Keratinocyte (primary cell): ENCODE results near the gene RBFOX2. TPM values are rescaled to one million over a fixed set of nuclear protein-coding genes. Genes with fewer than 3 reads are reported as not detected.
"Not testable (repeated sequence)": the region's sequence is repeated elsewhere in the genome, so short reads cannot be mapped to it uniquely, and the experiment has no call there.

Experiments
- DNase-seq: peaks from one replicate; pipeline ENCODE4 v3.0.0-alpha.2; 2011; ENCODE audit warnings: low read depth, missing footprints, low spot score
- FAIRE-seq: peaks from 2 replicates; lab custom pipeline; 2011; peaks lifted over from hg19 to GRCh38; lab: Jason Lieb, UNC
- H2AFZ ChIP-seq: 2 replicates; pipeline ENCODE4 v1.6.0; 2012; ENCODE audit warnings: low read length, control low read depth, inconsistent platforms; ENCODE audit not compliant: control insufficient read depth
- H3K27ac ChIP-seq: 2 replicates; pipeline ENCODE4 v1.5.1; 2011; ENCODE audit warnings: low read length; ENCODE audit not compliant: control insufficient read depth, insufficient read depth
- H3K27me3 ChIP-seq: 3 replicates; pipeline ENCODE4 v1.6.0; 2011; ENCODE audit warnings: low read length; ENCODE audit not compliant: control insufficient read depth, insufficient read depth; ENCODE audit errors: extremely low read depth
- H3K36me3 ChIP-seq, 2 experiments: 2 replicates in 1 of 2; 3 replicates in 1 of 2; pipeline ENCODE4 v1.5.1; 2011; ENCODE audit warnings: low read length in 2 of 2, mild to moderate bottlenecking in 1 of 2; ENCODE audit not compliant: control insufficient read depth in 2 of 2, insufficient read depth in 2 of 2; ENCODE audit errors: extremely low read depth in 1 of 2
- H3K4me1 ChIP-seq: 3 replicates; pipeline ENCODE4 v1.5.1; 2011; ENCODE audit warnings: low read length; ENCODE audit not compliant: control insufficient read depth, insufficient read depth; ENCODE audit errors: extremely low read depth
- H3K4me2 ChIP-seq: 3 replicates; pipeline ENCODE4 v1.6.0; 2011; ENCODE audit warnings: low read depth, low read length; ENCODE audit not compliant: control insufficient read depth, insufficient read depth; ENCODE audit errors: extremely low read depth
- H3K4me3 ChIP-seq, 3 experiments: fragments of 200-600 bp in 1 of 3; sonication (generic) in 1 of 3; 2 replicates in 2 of 3; 3 replicates in 1 of 3; pipeline ENCODE4 v1.5.1; 2011 to 2016; ENCODE audit warnings: low read length in 3 of 3, mild to moderate bottlenecking in 3 of 3, control low read depth in 2 of 3, inconsistent platforms in 1 of 3, low read depth in 1 of 3, mixed read lengths in 1 of 3, mixed run types in 1 of 3, moderate library complexity in 1 of 3; ENCODE audit not compliant: control insufficient read depth in 2 of 3, insufficient read depth in 2 of 3; ENCODE audit errors: extremely low read depth in 1 of 3
- H3K79me2 ChIP-seq: 2 replicates; pipeline ENCODE4 v1.6.0; 2012; ENCODE audit warnings: low read length; ENCODE audit not compliant: control insufficient read depth, insufficient read depth
- H3K9ac ChIP-seq: 3 replicates; pipeline ENCODE4 v1.6.0; 2011; ENCODE audit warnings: low read length; ENCODE audit not compliant: control insufficient read depth, insufficient read depth; ENCODE audit errors: extremely low read depth
- H3K9me1 ChIP-seq: 3 replicates; pipeline ENCODE4 v1.6.0; 2011; ENCODE audit warnings: low read length; ENCODE audit not compliant: control insufficient read depth, insufficient read depth; ENCODE audit errors: extremely low read depth
- H3K9me3 ChIP-seq: 2 replicates; pipeline ENCODE4 v1.5.1; 2012; ENCODE audit warnings: low read depth, low read length; ENCODE audit not compliant: control insufficient read depth
- H4K20me1 ChIP-seq: 3 replicates; pipeline ENCODE4 v1.6.0; 2011; ENCODE audit warnings: low read length; ENCODE audit not compliant: control insufficient read depth, insufficient read depth; ENCODE audit errors: extremely low read depth
- CTCF ChIP-seq, 3 experiments: IDR thresholded peaks in 1 of 3; conservative IDR thresholded peaks in 1 of 3; optimal IDR thresholded peaks in 1 of 3; 2 replicates in 2 of 3; 3 replicates in 1 of 3; pipeline versions ENCODE3 to v1.5.1; 2011; ENCODE audit warnings: low read length in 3 of 3, mild to moderate bottlenecking in 3 of 3, moderate library complexity in 2 of 3, control low read depth in 1 of 3, inconsistent platforms in 1 of 3; ENCODE audit not compliant: insufficient read depth in 2 of 3; ENCODE audit errors: extremely low read depth in 1 of 3
- EZH2 ChIP-seq: IDR thresholded peaks from one replicate; pipeline ENCODE4 v1.6.1; 2012; ENCODE audit warnings: inconsistent platforms, mild to moderate bottlenecking, low read length, moderate library complexity
- dilution Hi-C: fragments of 300-500 bp; cut with MboI; formaldehyde crosslinking; loops from one replicate; pipeline ENCODE4 v1.7.0; 2020; ENCODE audit warnings: low sequenced_read_pairs; ENCODE audit not compliant: extremely low pct_ligation_motif_present
- polyA plus RNA-seq, 5 experiments: library from polyadenylated mRNA; depleted of rRNA in 3 of 5; stranded (reverse) in 3 of 5; stranded (forward) in 1 of 5; unstranded in 1 of 5; fragments of >200 nt; gene quantifications; 1 replicate in 1 of 5; 2 replicates in 3 of 5; 3 replicates in 1 of 5; pipeline versions ENCODE4 v1.2.1 to v1.2.3, GENCODE V29; 2011 to 2012; ENCODE audit warnings: missing spikeins in 2 of 5, low read depth in 1 of 5, low replicate concordance in 1 of 5

Gene RBFOX2
- polyA plus RNA-seq, 1 donor (not counting 4 experiments of a cell fraction or from before 2014, with no cell fraction given), result 118 TPM

- Histone ChIP-seq H3K4me1 (peaks cover 7% of the 10 kb centered on the region), H3K79me2 (peaks cover 83% of the 10 kb centered on the region), H3K4me3 (no peak overlapping the region), H3K36me3 (peaks cover 3 to 8% of the 10 kb centered on the region in 2 experiments), H3K9ac (no peak overlapping the region), H3K27me3 (no peaks in the 10 kb centered on the region), H3K9me1 (no peaks in the 10 kb centered on the region), H3K9me3 (no peaks in the 10 kb centered on the region), H2AFZ (no peak overlapping the region), H4K20me1 (no peaks in the 10 kb centered on the region), H3K27ac (no peak overlapping the region), H3K4me2 (no peak overlapping the region)
- TF ChIP-seq CTCF (optimal IDR thresholded peaks at IDR 0.05 in 1 of 3, IDR thresholded peaks at IDR 0.05 in 1 of 3, conservative IDR thresholded peaks at IDR 0.05 in 1 of 3; ENCODE audit: extremely low read depth in 1 of 3, insufficient read depth in 2 of 3, low read length in 3 of 3) (no peak), EZH2 (no peak)
- dilution Hi-C loops, result no loop called here
- DNase-seq, result no peak
- FAIRE-seq, result no peak
Observed at GRCh38 chr22:36022162-36022561, 6.5 kb downstream of the RBFOX2 start.

GRCh38 chr22:36021606-36022153 lies 6.9 kb downstream of the RBFOX2 start:
- Histone ChIP-seq H2AFZ (no peak overlapping the region), H3K9me1 (no peaks in the 10 kb centered on the region), H3K9ac (no peak overlapping the region), H3K27me3 (no peaks in the 10 kb centered on the region), H3K79me2 (peaks cover 82% of the 10 kb centered on the region), H3K36me3 (peaks cover 3 to 8% of the 10 kb centered on the region in 2 experiments), H3K4me2 (no peak overlapping the region), H3K9me3 (no peaks in the 10 kb centered on the region), H3K4me3 (no peak overlapping the region), H4K20me1 (peaks cover 1% of the 10 kb centered on the region), H3K27ac (no peak overlapping the region), H3K4me1 (peaks cover 4% of the 10 kb centered on the region)
- FAIRE-seq (no peak), DNase-seq (no peak)
- dilution Hi-C loops, result no loop called here
- no peak for TF ChIP-seq EZH2
- no peak for TF ChIP-seq CTCF (optimal IDR thresholded peaks at IDR 0.05 in 1 of 3, IDR thresholded peaks at IDR 0.05 in 1 of 3, conservative IDR thresholded peaks at IDR 0.05 in 1 of 3; ENCODE audit: extremely low read depth in 1 of 3, insufficient read depth in 2 of 3, low read length in 3 of 3)

GRCh38 chr22:36020865-36021264 lies 7.8 kb downstream of the RBFOX2 start:
- H3K4me2 ChIP-seq, H3K9me3 ChIP-seq, H3K4me3 ChIP-seq, FAIRE-seq, H3K36me3 ChIP-seq, H4K20me1 ChIP-seq, H3K9ac ChIP-seq, DNase-seq, H3K9me1 ChIP-seq, H2AFZ ChIP-seq, H3K4me1 ChIP-seq, H3K27me3 ChIP-seq, dilution Hi-C loops, H3K27ac ChIP-seq: not testable (repeated sequence)
- H3K79me2 ChIP-seq, result peaks cover 82% of the 10 kb centered on the region
